Effector CD8-positive, alpha-beta T cell (primary cell): ENCODE measurements around the gene LAMP5.

ENCODE experiments used
- DNase-seq: peaks from one replicate; lab custom pipeline; 2025; lab: John Stamatoyannopoulos, UW
- total RNA-seq, 4 experiments: gene quantifications; one replicate each; lab custom pipeline; 2026; lab: John Stamatoyannopoulos, UW

LAMP5 gene, protein sequence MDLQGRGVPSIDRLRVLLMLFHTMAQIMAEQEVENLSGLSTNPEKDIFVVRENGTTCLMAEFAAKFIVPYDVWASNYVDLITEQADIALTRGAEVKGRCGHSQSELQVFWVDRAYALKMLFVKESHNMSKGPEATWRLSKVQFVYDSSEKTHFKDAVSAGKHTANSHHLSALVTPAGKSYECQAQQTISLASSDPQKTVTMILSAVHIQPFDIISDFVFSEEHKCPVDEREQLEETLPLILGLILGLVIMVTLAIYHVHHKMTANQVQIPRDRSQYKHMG
- 0 reads per million in 4 experiments for total RNA-seq

DNA sequence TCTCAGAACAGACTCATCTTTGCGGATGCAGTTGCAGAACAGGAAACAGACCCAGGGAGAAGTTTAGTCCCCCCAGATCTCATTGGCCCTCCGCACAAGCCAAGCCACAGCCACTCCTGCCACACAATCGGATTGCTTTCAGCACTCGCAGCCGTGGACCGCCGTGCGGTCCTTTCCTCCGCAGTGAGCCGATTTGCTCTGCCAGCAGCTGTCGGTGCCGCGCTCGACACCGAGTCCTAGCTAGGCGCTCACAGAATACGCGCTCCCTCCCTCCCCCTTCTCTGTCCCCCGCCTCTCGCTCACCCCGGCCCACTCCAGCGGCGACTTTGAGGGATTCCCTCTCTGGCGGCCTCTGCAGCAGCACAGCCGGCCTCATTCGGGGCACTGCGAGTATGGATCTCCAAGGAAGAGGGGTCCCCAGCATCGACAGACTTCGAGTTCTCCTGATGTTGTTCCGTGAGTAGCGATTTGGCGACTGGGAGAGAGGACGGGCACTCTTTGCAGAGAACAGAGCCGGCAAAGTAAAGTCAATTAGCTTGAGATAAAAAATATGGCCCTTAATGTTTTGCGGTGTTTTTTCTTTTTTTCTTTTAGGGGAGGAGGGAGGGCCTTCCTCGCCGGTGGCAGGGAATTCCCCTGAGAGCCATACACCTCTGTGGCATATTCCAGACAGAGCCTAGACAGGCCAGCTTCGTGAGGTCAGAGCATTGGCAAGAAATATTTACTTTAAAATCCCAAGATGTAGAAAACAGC is at the start of gene LAMP5:
LAMP5 (plus strand) TSS at position 130 of the 753 bp plus-strand sequence; CDS start at position 393, 263 bp downstream.
- no peak for DNase-seq

DNA sequence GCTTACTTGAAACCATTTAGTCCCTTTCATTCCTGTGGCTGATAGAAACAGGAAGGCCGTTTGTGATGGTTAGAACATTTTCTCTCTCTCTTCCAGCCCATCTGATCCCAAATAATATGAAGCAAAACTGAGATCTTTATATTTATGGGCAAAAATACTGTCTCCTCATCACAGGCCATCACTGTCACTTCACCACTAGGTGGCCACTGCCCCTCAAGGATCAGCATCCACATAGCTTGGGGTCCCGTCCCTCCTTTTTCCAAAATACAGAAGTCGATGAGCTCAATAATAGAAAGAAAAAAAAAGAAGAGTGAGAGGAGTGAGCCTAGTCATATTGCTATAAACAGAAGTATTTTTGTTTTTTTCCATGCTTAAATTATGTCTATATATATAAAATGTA is 46.4 kb upstream of the LAMP5 start:
- DNase-seq, result no peak

DNA sequence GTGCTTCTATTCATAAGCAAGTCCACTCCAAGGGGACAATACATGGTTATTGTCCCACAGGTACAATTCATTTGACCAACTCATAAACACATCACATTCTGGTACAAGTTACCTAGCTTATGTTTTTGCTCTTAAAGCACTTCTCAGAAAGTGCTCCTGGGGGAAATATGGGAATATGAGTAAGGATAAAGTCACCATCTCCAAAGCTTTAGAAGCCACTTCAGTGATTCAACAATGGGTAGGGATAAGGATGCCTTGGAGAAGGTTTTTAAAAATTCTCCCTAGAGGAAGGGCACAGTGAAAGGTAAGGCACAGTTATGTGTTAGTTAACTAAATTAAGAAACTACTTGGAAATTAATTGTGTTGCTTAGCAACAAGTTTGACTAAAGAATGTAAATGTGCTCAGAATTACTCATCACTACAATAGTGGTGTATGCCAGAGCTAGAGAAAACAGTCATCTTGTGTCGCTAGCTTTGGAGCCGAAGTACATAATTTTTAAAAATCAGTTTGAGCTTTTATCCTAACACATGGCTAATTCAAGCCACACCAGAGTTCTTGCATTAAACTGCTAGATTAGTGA is 39.5 kb upstream of the LAMP5 start:
- DNase-seq, result no peak

DNA sequence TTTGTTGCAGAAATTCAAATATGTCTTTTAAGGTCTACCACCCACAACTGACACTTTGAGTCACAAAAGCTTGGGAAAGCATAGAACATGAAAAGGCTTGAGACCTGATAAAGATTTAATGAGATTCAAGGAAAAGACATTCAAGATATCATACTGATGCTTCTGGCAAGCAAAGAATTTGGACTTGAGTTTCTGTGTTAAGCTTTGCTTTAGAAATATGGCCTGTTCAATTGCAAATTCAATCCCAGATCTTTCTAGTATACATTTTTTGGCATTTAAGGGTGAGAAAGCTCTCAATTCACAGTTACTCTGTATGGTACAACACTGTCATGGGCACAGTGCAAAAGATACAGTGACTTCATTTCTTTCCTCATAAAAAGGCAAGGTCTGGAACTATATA is 38.9 kb upstream of the LAMP5 start:
- DNase-seq, result no peak

DNA sequence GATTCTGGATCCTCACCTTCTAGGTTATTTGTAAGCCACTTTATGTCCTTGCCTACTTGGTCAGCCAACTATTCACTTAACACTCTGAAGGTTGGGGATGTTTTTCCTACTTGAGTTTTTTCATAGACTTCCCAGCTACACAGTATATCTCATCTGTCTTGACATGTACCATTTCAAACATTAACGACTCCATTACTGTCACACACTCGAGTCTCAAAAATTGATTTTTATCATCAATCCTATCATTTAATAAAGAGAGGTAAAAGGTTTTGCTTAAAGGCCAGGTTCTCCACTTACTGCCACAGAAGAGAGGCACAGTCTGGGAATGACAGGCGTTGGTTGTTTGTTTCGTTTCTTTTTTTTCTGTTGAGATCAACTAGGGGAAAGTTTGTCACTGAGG is 38.2 kb upstream of the LAMP5 start:
- no peak for DNase-seq

DNA sequence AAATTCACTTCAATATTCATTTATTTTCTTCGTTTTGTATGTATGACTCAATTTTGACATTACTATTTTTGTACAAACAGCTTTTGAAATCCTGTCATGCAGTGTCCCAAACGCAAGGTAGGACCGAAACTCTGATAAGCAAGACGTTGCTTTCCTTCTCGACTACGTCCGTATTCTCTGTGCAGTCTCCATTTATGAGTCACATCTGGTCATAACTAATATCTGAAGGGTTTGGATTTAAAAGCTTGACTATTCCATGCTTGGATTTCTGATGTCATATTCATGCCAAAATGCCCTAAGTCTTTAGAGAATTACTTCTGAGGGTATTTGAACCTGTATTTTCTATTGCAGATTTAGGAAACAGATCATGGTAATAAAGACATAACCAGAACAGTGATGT is 37.8 kb upstream of the LAMP5 start:
- DNase-seq, result no peak

DNA sequence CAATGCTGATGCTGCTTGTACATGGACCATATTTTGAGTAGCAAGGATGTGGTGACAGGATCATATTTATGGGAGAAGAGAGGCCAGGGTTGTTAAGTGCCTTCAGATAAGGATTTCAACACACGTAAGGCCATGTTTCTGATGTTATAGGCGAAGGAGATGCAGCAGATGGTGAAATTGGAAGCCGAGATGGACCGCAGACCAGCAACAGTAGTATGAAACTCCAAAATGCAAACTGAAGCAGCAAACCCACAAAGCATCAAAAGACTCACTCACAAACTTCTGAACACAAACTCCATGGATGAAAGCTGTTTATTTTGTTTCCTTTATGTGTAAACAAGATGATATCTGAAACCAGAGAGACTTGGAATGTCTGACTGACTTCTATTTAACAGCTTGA is 35.6 kb upstream of the LAMP5 start:
- no peak for DNase-seq

DNA sequence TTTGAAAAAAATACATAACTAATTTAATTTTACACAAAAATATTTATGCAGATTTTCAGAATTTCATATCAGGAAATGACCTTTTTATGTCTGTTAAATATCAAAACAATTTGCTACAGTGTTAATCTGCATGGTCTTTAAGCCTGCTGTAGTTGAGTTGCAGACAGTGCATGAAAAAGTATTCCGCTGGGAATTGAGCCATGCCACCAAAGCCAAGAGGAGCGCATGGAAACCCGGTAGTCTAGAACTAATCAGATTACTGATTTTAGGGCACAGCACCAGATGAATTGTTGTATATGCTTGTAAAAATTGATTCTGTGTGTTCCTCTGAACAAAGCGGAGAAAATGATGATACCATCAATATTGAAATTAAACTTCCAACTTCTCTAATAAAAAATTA is 34.3 kb upstream of the LAMP5 start:
- DNase-seq, result no peak

DNA sequence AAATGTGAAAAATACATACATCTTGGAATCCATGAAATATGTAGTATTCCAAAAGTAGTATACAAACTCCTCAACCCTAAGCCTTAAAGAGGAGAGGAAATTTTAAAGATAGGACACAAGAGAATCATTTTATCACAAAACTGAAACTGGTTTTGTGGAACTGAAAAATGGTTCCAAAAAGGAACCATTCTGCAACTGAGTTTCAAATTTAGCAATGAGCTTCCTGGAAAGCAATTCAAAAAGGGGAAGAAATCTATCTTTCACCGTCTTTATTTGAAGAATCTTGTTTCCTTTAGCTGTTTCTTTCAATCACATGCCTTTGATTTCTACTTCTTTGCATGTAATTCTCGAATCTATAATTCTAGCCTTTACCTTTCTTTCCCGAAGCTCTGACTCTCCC is 32.2 kb upstream of the LAMP5 start:
- no peak for DNase-seq

DNA sequence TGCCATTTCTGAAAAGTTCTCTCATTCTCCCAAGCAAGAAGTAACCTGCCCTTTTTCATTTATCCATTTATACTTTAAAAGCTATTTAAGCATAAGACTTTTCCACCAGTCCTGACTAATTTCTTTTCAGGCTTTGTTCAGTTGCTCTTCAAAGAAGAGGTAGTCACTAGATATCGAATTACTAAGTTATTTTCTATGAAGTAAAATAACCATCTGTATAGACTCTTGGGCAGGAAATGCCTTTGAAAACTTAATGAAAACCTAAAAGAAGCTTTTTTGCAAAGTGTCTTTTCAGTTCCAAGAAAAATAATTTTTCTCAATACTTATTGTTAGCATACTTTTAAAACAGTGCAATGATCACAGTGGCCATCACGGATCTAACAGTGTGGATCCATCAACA is 31.3 kb upstream of the LAMP5 start:
- DNase-seq, result no peak

DNA sequence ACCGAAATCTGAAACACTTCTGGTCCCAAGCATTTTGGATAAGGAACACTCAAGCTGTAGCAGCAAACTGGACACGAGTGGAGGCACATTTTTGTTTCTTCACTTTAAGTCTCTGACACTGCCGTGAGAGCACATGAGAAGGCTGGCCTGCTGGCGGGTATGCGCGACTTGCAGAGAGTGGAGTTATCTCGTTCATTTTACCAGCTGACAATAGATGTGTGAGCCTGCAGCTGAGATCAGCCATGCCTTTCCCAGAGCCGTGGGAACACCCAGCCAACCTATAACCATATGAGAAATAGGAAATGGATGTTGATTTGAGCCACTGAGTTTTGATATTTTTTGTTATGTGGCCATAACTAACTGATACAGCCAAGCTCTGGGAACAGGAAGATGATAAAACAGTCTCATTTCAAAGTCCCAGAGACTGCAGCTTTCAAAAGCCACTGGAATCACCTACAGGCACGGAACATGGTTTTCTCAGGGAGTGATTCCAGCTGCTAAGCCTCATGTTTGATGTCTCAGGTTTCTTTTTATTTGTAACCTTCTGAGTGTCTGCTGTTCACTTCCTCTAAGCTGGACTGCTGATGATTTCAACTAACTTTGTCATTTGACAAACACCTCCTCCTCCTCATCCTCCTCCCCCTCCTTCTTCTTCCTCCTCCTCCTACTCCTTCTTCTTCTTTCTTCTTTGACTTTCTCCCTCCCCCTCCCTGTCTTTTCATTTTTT is 28.6 kb upstream of the LAMP5 start:
- no peak for DNase-seq

DNA sequence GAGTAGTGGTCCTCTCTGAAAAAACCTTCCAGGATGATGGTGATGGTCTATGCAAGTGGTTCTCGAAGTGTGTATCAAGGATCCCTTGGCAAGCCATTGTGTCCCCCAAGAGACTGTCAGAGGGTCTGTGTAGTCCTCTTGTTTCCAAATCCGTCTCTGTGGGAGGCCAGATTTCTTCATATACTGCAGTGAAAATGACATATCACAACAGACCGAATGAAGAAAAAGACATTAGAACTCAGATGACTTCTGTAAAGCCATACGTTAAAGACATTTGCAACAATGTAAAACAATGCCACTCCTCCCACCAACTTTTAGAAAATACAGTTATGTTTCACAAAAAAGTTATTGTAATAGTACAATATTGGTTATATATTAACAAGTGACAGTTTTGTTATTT is 27.2 kb upstream of the LAMP5 start:
- no peak for DNase-seq

DNA sequence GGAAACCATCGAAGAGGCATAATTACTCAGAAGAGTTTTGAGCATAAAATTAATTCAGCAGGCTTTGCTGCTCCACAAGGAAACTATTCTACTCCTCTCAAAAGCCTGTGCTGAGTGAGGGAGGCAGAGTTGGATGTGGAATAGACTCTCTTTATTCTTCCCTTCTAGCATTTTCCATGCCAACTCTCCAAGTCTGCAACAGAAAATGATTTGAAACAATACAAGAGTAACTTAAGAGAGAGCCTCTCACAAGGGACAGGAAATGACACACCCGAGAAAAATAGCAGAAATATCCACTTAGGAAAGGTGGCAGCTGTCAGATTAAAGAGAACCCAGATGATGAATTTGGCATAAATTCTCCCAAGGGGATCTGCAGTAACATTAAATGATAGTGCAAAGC is 26.3 kb upstream of the LAMP5 start:
- no peak for DNase-seq

DNA sequence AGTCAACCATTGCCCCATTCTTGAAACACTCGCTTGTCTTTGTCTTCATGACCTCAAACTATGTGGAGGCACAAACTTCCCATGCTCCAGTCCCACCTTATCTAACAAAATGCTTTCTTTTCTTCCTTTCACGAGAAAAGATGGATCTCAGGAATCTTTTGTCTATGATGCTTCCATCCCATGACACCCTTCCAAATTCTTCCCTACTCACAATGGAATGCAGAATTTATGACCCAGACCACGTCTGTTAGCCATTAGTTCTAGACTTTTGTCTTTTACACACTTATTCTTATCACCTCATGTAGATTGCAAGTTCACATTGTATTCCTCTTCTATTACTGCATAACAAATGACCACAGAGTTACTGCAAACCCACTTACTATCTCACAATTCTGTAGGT is 24.2 kb upstream of the LAMP5 start:
- no peak for DNase-seq

DNA sequence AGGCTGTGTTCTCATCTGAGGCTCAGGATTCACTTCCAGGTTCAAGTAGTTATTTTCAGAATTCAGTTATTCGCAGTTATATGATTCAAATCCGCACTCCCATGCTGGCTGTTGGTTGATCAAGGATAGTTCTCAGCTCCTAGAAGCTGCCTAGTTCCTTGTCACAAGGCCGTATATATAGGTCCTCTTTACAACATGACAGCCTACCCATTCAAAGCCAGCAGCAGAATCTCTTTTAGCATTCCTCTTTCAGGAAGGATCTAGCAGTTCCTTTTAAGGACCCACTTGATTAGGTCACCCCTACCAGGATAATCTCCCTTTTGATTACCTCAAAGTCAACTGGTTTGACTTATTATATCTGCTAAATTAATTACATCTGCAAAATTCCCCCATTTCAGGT is 23.8 kb upstream of the LAMP5 start:
- no peak for DNase-seq

DNA sequence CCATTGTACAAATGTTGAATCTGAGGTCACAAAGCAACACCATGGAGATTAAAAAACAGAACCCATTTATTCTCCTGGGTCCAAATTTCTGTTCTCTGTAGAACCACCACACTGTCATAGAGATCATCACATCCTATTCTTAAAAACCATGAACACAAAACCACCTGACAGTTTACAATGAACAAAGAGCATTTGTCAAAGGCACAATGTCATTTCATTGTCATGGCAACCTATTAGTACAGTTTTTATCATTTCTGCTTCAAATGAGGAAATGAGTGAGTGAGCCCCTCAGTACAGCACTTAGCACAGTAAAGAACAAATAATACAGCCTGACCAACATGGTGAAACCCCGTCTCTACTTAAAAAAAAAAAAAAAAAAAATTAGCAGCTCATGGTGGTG is 23.1 kb upstream of the LAMP5 start:
- DNase-seq, result no peak

DNA sequence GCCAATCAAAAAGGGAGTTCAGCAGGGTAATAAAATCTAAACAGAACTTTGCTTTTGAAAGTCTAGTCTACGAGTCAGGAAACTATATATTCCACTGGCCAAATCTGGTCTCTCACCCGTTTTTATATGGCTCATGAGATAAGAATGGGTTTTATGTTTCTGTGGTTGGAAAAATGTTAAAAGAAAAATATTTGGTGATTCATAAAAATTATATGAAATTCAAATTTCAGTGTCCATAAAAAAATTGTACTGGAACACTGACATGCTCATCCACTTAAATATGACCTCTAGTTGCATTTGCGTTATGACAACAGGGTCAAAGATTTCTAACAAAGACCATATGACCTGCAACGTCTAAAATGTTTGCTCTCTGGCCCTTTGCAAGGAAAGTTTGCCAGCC is 22.3 kb upstream of the LAMP5 start:
- no peak for DNase-seq

DNA sequence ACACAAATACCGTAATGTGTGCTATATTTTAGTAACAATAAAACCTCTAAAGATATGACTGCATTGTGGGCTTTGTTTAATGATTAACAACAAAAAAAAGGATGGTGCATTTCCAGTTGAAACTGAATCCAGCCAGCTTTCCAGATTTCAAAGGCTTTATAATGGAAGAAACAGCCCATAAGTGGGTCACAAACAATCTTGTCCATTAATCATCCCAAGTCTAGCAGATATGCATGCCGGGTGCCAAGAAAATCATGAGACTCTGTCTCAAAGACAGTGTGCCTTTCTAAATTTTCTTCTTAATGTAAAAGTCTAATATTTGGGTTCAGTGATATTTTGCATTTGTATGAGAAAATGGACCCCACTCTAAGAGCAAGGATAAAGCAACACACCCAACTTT is 20.6 kb upstream of the LAMP5 start:
- no peak for DNase-seq

DNA sequence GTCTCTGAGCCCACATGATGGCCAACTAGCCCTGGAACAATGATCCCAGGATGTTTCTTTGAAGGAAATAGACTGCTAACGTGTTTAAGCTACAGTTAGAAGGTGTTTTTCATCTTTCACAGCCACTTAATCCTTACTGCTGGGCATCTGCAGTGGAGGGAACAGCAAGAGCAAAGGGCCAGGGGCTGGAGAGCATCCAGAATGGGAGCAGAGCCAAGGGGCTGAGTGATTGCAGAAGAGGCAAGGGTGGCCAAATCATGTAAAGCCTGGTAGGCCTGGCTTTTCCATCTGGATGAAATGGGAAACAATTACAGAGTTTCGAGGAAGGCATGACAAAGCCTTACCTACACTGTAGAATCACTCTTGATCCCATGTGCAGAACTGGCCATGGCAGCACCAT is 18.7 kb upstream of the LAMP5 start:
- DNase-seq, result no peak

DNA sequence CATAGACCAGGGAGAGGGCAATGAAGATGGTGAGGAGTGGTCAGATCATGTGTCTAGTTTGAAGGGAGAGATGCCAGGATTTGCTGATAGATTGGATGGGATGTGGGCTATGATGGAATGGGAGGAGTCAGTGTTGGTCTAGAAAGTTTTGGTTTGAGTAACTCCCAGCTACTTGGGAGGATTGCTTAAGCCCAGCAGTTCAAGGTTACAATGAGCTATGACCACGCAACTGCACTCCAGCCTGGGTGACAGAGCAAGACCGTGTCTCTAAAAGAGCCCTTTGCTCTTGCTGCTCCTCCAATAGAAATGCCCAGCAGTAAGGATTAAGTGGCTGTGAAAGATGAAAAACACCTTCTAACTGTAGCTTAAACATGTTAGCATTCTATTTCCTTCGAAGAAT is 18.2 kb upstream of the LAMP5 start:
- DNase-seq, result no peak

DNA sequence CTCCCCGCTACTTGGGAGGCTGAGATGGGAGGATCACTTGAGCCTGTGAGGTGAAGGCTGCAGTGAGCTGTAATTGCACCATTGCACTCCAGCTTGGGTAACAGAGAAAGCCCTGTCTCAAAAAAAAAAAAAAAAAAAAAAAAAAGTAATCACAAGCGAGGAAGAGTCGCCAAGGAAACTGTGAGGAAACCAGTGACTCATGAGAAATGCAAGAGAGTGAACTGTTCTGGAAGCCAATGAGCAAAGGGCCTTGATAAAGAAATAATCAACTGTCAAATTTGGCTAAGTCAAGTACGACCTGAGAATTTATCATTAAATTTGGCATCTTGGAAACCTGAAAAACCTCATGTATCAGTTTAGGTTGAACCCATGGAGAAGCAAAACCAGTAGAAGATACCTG is 16.1 kb upstream of the LAMP5 start:
- DNase-seq, result no peak

DNA sequence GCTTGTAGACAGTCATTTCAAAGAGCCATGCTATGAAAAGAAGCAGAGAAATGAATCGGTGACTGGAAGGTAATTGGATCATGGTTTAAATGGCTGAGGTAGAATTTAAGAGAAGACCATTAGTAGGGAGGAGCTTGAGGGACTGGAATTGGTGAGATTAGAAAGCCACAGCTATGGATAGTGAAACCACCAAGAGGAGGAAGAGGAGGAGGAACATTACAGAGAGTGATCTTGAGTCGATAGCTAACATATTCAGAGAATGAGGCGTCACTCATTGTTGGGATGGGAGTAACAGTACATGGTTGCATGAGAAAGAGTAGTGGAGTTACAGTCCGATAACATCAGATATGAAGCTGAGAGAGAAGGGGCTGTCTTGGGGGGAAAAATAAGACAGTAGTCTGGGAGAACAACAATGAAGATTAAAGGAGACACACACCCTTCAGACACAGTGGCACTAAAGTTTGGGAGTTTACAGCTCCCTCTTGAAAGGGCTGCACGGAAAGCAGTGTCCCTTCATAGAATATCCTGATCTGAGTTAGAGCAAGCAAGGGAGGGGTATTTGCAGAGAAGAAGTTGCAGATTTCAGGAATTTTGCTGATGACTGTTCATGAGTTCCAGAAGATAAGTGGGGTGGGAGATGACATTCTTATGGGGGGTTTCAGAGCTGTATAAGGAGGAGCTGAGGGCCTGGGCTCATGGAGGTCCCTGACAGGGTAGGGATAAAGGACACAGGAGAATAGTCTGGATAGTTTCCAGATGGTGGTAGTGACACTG is 15.1 kb upstream of the LAMP5 start:
- DNase-seq, result no peak
